Mesendoderm (in vitro differentiated cells): Measurements from ENCODE around the gene XRCC1.
A peak's percentile ranks its signal among the peaks of the same experiment; 100 is the strongest.
"Not testable (repeated sequence)": the region's sequence is repeated elsewhere in the genome, so short reads cannot be mapped to it uniquely, and the experiment has no call there.

Source experiments
- DNase-seq: peaks from one replicate; pipeline ENCODE4 v3.0.0; 2013
- H2AK5ac ChIP-seq: 2 replicates; pipeline ENCODE4 v1.6.1; 2013; ENCODE audit warnings: low read length, inconsistent platforms
- H2BK120ac ChIP-seq: 2 replicates; pipeline ENCODE4 v1.6.1; 2013; ENCODE audit warnings: low read depth, mild to moderate bottlenecking, low read length, moderate library complexity, mixed read lengths
- H2BK15ac ChIP-seq: replicated peaks from 2 replicates; pipeline ENCODE4 v1.6.1; 2013; ENCODE audit warnings: low read depth, mild to moderate bottlenecking, moderate library complexity
- H2BK5ac ChIP-seq: 2 replicates; pipeline ENCODE4 v1.6.1; 2013; ENCODE audit warnings: low read length, inconsistent platforms
- H3K18ac ChIP-seq: 2 replicates; pipeline ENCODE4 v1.6.1; 2013; ENCODE audit warnings: mild to moderate bottlenecking, low read length, mixed read lengths
- H3K23ac ChIP-seq: one replicate; pipeline ENCODE4 v1.6.1; 2013; ENCODE audit warnings: low read length
- H3K27ac ChIP-seq: 2 replicates; pipeline ENCODE4 v1.5.1; 2013; ENCODE audit warnings: low read depth, mild to moderate bottlenecking, inconsistent platforms, low read length, moderate library complexity
- H3K27me3 ChIP-seq: 2 replicates; pipeline ENCODE4 v1.6.1; 2013; ENCODE audit warnings: low read length, control low read depth, mild to moderate bottlenecking, inconsistent platforms; ENCODE audit not compliant: insufficient read depth, poor library complexity
- H3K36me3 ChIP-seq: 2 replicates; pipeline ENCODE4 v1.6.1; 2013; ENCODE audit warnings: low read length, inconsistent platforms; ENCODE audit not compliant: control insufficient read depth, insufficient read depth
- H3K4ac ChIP-seq: one replicate; pipeline ENCODE4 v1.6.1; 2013; ENCODE audit warnings: low read depth, mild to moderate bottlenecking, low read length, moderate library complexity
- H3K4me1 ChIP-seq: 2 replicates; pipeline ENCODE4 v1.6.1; 2013; ENCODE audit warnings: low read depth, low read length, inconsistent platforms; ENCODE audit not compliant: control insufficient read depth
- H3K4me2 ChIP-seq: 2 replicates; pipeline ENCODE4 v1.6.1; 2013; ENCODE audit warnings: low read length
- H3K4me3 ChIP-seq: 2 replicates; pipeline ENCODE4 v1.5.1; 2013; ENCODE audit warnings: mild to moderate bottlenecking, low read length
- H3K56ac ChIP-seq: one replicate; pipeline ENCODE4 v1.6.1; 2013; ENCODE audit warnings: low read length
- H3K79me1 ChIP-seq: 2 replicates; pipeline ENCODE4 v1.6.1; 2013; ENCODE audit warnings: low read length, inconsistent platforms
- H3K79me2 ChIP-seq: 2 replicates; pipeline ENCODE4 v1.6.1; 2013; ENCODE audit warnings: mild to moderate bottlenecking, low read length; ENCODE audit not compliant: control insufficient read depth, insufficient read depth
- H3K9ac ChIP-seq: 2 replicates; pipeline ENCODE4 v1.6.1; 2013; ENCODE audit warnings: low read length, inconsistent platforms
- H4K5ac ChIP-seq: one replicate; pipeline ENCODE4 v1.6.1; 2013; ENCODE audit warnings: low read length
- H4K8ac ChIP-seq: one replicate; pipeline ENCODE4 v1.6.1; 2013; ENCODE audit warnings: low read depth, mild to moderate bottlenecking, control low read depth, low read length, moderate library complexity
- WGBS: extraction: QIAGEN DNeasy Blood & Tissue Kit; methylation state at CpG from one replicate; pipeline ENCODE4 v1.1.7; 2013; ENCODE audit warnings: low lambda C conversion rate, missing lambda C conversion rate; ENCODE audit not compliant: insufficient coverage; ENCODE audit errors: extremely low coverage; 5-methylcytosine and 5-hydroxymethylcytosine counted together

The XRCC1 gene

GRCh38 chr19:43587029-43587428 is 11.7 kb upstream of the XRCC1 start:
- not testable (repeated sequence) for H3K27me3 ChIP-seq, H3K4me1 ChIP-seq, H3K23ac ChIP-seq, H3K4me2 ChIP-seq, DNase-seq, H3K4me3 ChIP-seq, H3K79me2 ChIP-seq, H2BK120ac ChIP-seq, H3K4ac ChIP-seq, H2BK15ac ChIP-seq, H4K8ac ChIP-seq, H4K5ac ChIP-seq, H3K18ac ChIP-seq, H3K27ac ChIP-seq, H3K56ac ChIP-seq, H2BK5ac ChIP-seq, H3K36me3 ChIP-seq, H3K79me1 ChIP-seq, H3K9ac ChIP-seq, H2AK5ac ChIP-seq
- WGBS: no CpG with 5 or more reads among the region's 3 CpGs

GRCh38 chr19:43586346-43586745 is 11.0 kb upstream of the XRCC1 start:
- Histone ChIP-seq H2BK15ac (no peak overlapping the region), H3K4me2 (no peak overlapping the region), H3K36me3 (peaks cover 1% of the 10 kb centered on the region), H3K27me3 (no peaks in the 10 kb centered on the region), H3K79me1 (no peaks in the 10 kb centered on the region), H4K5ac (no peak overlapping the region), H3K4me3 (no peak overlapping the region), H3K56ac (no peak overlapping the region), H3K4ac (no peak overlapping the region), H3K27ac (no peak overlapping the region), H3K79me2 (no peaks in the 10 kb centered on the region), H3K23ac (no peak overlapping the region), H3K9ac (no peak overlapping the region), H2AK5ac (no peak overlapping the region), H3K4me1 (peaks cover 3% of the 10 kb centered on the region), H3K18ac (no peak overlapping the region), H2BK5ac (no peak overlapping the region), H4K8ac (no peak overlapping the region), H2BK120ac (no peak overlapping the region)
- WGBS: no CpG with 5 or more reads among the region's 2 CpGs
- DNase-seq: no peak

GRCh38 chr19:43584484-43584883 is 9.2 kb upstream of the XRCC1 start:
- no peak overlapping the region for H4K8ac ChIP-seq
- H3K23ac ChIP-seq: no peak overlapping the region
- no peak overlapping the region for H4K5ac ChIP-seq
- H3K36me3 ChIP-seq: peaks cover 1% of the 10 kb centered on the region
- H2BK15ac ChIP-seq: no peak overlapping the region
- no peaks in the 10 kb centered on the region for H3K79me2 ChIP-seq
- H3K4me2 ChIP-seq: no peak overlapping the region
- H3K27me3 ChIP-seq: no peaks in the 10 kb centered on the region
- no peak overlapping the region for H2BK5ac ChIP-seq
- WGBS: no CpG with 5 or more reads among the region's 1 CpG
- H3K79me1 ChIP-seq: peaks cover 1% of the 10 kb centered on the region
- peaks cover 5% of the 10 kb centered on the region for H3K4me1 ChIP-seq
- H3K4ac ChIP-seq: no peak overlapping the region
- no peak overlapping the region for H3K56ac ChIP-seq
- H2AK5ac ChIP-seq: no peak overlapping the region
- no peak for DNase-seq
- no peak overlapping the region for H3K18ac ChIP-seq
- no peak overlapping the region for H2BK120ac ChIP-seq
- no peak overlapping the region for H3K27ac ChIP-seq
- H3K9ac ChIP-seq: no peak overlapping the region
- no peak overlapping the region for H3K4me3 ChIP-seq

GRCh38 chr19:43582495-43582894 is 7.2 kb upstream of the XRCC1 start:
- Histone ChIP-seq H3K79me1 (peaks cover 1% of the 10 kb centered on the region), H3K18ac (no peak overlapping the region), H3K4ac (no peak overlapping the region), H2BK120ac (no peak overlapping the region), H3K27ac (no peak overlapping the region), H3K27me3 (no peaks in the 10 kb centered on the region), H3K36me3 (peaks cover 1% of the 10 kb centered on the region), H2AK5ac (no peak overlapping the region), H3K56ac (no peak overlapping the region), H2BK15ac (no peak overlapping the region), H3K23ac (no peak overlapping the region), H4K8ac (no peak overlapping the region), H3K9ac (no peak overlapping the region), H3K4me3 (no peak overlapping the region), H3K79me2 (no peaks in the 10 kb centered on the region), H2BK5ac (no peak overlapping the region), H3K4me1 (peaks cover 5% of the 10 kb centered on the region), H4K5ac (no peak overlapping the region), H3K4me2 (no peak overlapping the region)
- DNase-seq: no peak
- WGBS: no CpG with 5 or more reads among the region's 2 CpGs

GRCh38 chr19:43581467-43581866 is 6.1 kb upstream of the XRCC1 start:
- Histone ChIP-seq H3K4me1 (peaks cover 6% of the 10 kb centered on the region), H3K79me1 (peaks cover 1% of the 10 kb centered on the region), H3K23ac (no peak overlapping the region), H2BK120ac (no peak overlapping the region), H3K4me3 (no peak overlapping the region), H3K56ac (peak overlapping the region; percentile 80), H2BK5ac (no peak overlapping the region), H2BK15ac (no peak overlapping the region), H3K27ac (no peak overlapping the region), H3K18ac (no peak overlapping the region), H3K4ac (no peak overlapping the region), H3K27me3 (no peaks in the 10 kb centered on the region), H3K4me2 (peak overlapping the region; percentile 0), H2AK5ac (peak overlapping the region; percentile 15), H4K8ac (no peak overlapping the region), H3K36me3 (no peaks in the 10 kb centered on the region), H4K5ac (no peak overlapping the region), H3K9ac (peak overlapping the region; percentile 16), H3K79me2 (no peaks in the 10 kb centered on the region)
- WGBS: no CpG with 5 or more reads among the region's 7 CpGs
- no peak for DNase-seq

GRCh38 chr19:43578787-43579186 is 3.5 kb upstream of the XRCC1 start:
- Histone ChIP-seq H4K8ac (no peak overlapping the region), H2AK5ac (no peak overlapping the region), H3K79me2 (no peaks in the 10 kb centered on the region), H4K5ac (no peak overlapping the region), H3K27ac (no peak overlapping the region), H2BK5ac (no peak overlapping the region), H3K23ac (no peak overlapping the region), H3K36me3 (no peaks in the 10 kb centered on the region), H3K18ac (no peak overlapping the region), H3K4ac (no peak overlapping the region), H2BK15ac (no peak overlapping the region), H3K4me2 (no peak overlapping the region), H3K56ac (no peak overlapping the region), H3K9ac (no peak overlapping the region), H2BK120ac (no peak overlapping the region), H3K27me3 (no peaks in the 10 kb centered on the region), H3K79me1 (peaks cover 9% of the 10 kb centered on the region), H3K4me1 (peaks cover 9% of the 10 kb centered on the region), H3K4me3 (no peak overlapping the region)
- no CpG with 5 or more reads among the region's 3 CpGs for WGBS
- DNase-seq: no peak
